GM18861 (cell line): ENCODE results near the gene CCDC178.
"Not testable (repeated sequence)": the region's sequence is repeated elsewhere in the genome, so short reads cannot be mapped to it uniquely, and the experiment has no call there.

Experiments
- ATAC-seq: cut with Tn5 transposase; IDR thresholded peaks from one replicate; pipeline ENCODE4 v1.9.1; 2021; ENCODE audit not compliant: unreplicated experiment

The CCDC178 gene

DNA sequence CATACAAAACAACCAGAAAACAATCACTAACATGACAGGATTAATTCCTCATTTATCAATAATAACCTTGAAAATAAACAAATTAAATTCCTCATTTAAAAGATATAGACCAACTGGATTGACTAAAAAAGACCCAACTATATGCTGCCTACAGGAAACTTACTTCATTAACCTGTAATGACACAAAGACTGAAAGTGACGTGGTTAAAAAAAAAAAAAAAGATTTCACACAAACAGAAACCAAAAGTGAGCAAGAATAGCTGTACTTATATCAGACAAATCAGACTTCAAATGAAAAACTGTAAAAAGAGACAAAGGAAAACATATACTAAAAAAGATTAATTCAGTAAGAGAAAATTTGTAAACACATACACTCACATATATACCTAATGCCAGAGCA, 201.2 kb downstream of the CCDC178 start:
- no peak for ATAC-seq

DNA sequence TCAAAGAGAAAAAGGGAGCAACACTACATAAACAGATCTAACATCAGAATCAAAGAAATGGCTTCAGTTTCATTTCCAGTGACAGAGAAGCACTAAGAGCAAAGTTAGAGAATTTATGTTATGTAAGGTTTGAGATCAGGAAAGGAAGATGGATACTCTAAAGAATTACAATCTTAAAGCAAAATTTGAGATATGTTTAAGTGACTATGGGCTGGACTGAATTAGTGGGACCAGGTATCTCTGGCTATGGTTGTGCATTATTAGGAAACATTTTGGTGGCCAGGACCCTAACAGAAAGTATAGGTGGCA, 208.2 kb downstream of the CCDC178 start:
- ATAC-seq: no peak

DNA sequence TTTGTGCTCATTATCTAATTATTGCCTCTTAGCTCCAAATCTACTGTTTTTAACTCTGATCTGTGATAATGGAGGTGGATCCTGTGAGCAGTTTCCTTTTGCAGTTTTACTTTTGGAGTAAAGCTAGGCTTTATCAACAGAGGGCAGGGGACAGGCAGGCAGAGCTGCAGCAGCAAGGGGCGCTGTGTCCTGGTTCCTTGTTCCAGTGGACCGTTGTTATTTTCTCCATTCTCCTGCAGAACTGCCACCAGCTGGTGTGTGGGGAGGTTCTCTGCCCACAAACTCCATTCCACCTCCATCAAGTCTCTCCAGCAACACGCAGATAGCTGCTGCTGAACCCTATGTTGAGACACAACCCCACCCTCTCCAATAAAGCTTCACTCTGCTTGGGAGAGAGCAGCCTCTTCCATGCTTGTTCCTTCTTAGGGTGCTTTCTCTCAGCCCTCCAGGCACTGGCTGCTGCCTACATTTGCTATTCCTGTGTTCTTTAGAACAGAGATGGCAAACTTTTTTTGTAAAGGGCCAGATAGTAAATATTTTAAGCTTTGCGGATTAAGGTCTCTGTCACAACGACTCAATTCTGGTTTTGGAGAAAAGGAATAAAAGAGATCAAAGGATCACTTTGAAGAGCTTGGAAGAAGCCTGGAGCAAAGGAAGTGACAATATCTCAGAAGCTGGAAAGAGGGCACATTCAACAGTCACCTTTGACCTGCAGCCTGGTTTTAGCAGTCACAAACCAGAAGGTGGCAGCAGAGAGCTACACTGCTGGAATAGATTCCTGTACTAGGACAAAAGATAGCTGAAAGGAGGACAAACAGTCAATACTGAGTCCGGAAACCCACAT, 208.8 kb downstream of the CCDC178 start:
- ATAC-seq: peak; percentile 95

DNA sequence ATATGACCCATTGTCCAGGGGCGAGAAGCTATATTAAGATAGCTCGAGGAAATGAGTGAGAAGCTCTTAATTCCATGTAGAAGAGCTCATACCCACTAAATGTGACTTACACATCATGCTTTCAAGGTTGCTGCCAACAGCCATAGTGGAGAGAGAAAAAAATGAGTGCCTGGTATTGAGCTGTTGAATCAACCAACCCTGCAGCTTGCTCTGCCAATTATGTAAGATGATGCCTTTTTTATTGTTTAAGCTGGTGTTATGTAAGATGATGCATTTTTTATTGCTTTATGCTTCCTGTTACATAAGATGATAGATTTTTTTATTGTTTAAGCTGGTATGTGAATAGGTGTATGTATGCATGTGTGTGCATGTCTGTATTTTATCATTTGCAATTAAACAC, 228.2 kb downstream of the CCDC178 start:
- ATAC-seq: no peak

DNA sequence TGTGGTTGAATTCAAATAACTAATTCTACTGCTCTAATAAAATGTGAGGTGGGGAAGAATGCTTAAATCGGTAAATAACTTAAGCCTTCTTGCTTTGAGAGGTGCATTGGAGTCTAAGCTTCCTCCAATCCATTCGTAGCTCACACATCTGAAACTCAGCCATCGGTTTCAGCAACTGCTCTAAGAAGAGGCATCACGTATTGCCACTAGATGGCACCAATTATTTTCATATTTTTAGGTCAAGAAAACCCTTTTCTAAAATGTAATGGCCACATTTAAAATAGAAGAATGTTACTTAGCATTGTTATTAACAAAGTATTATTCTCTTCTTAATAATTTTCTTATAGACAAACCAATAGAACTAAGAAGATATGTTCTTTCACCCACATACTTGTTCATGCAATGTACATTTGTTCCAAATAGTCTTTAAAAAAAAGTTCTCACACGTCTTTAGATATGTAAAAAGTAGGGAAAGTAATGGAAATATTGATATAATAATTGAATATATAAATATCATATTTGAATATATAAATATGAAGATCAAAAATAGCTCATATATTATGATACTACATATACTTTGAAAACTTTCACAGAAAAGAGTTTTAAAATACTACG, 229.8 kb downstream of the CCDC178 start:
- no peak for ATAC-seq

DNA sequence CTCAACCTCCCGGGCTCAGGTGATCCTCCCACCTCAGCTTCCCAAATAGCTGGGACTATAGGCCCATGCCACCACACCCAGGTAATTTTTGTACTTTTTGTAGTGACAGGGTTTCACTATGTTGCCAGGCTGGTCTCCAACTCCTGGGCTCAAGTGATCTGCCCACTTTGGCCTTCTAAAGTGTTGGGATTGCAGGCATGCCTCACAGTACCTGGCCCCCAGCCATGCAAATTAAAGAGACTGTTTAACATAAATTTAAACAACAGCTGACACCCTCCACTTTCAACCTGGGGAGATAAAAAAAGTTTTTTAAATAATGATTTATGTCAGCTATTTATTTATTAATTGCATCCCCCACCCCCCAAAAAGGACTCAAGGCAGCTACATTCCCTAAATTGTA, 234.7 kb downstream of the CCDC178 start:
- no peak for ATAC-seq

DNA sequence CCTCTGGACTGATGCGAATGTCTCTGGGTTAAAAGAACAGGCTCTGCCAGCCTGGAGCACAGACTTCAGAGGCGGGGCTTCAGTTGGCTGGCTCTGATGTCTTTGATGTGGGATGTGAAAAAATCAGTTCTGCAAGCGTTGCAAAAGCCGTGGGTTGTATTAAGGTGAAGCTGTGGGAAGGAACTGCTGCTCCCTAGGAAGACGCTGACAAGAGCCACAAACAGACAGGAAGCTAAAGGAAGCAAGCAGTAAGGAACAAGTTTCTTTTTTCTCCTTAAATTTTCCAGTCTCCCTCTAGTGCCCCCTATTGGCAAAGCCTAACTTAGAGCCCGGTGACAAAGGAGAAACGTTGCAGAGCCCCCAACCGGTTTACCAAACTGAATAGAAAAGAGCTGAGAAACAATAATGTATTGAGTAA, 239.0 kb downstream of the CCDC178 start:
- no peak for ATAC-seq

DNA sequence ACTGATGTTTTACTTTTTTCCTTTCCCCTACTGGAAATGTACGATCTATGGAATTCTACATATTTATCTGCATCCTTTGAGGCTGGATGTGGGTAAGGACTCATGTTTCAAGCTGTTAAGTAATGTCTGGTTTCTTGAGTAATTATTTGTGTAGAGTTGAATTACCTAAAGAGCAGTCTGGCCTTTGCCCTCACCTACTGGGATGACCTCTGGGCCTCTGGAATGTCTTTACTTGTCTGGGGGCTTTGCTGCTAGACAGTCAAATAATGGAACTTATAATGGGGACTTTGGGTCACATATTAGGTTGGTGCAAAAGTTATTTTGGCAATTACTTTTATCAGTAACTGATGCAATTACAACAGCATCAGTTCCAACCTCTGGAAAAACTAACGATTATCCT, 244.7 kb downstream of the CCDC178 start:
- ATAC-seq: no peak

DNA sequence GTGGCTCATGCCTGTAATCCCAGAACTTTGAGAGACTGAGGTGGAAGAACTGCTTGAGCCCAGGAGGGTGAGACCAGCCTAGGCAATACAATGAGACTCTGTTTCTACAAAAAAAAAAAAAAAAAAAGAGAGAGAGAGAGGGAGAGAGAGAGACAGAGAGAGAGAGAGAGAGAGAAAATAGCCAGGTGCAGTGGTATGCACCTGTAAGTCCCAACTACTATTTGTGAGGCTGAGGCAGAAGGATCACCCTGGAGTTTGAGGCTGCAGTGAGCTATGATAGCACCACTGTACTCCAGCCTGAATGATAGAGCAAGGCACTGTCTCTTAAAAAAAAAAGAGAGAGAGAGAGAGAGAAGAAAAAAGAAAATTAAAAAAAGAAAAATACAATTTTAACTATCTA, 245.7 kb downstream of the CCDC178 start:
- ATAC-seq: no peak

DNA sequence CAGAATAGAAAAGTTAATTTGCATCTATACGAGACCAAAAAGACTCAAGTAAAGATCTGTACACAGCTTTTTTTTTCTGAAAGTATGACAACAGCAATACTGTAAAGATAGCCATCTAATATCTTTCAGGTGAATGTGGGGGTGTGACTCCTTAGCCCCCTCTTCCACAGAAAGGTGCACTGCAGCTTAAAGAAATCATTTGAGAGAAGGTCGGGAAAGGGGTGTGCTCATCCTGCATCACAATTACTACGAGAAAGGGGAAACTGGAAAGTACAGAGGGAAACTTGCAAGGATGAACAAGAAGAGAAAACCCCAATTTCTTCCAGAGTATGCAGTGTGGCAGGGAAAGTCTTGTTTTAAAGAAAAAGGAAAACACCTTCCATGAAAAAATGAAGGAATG, 255.6 kb downstream of the CCDC178 start:
- no peak for ATAC-seq

DNA sequence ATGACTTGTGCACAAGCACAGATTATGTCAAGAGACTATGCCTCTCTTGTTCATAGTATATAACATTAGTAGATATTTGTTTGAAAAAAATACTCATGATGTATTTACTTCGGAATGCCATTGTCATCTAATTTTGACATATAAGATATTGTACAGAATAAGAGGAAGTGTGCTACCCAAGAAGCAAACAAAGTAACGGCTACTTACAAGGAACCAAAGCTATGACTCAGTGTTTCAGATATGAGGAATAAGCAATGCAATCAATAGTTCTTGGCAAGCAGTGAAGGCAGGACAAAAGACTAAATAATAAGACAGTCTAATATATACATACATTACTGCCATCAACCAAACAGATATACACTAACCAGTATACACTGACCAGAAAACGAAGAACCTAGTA, 256.3 kb downstream of the CCDC178 start:
- ATAC-seq: no peak

DNA sequence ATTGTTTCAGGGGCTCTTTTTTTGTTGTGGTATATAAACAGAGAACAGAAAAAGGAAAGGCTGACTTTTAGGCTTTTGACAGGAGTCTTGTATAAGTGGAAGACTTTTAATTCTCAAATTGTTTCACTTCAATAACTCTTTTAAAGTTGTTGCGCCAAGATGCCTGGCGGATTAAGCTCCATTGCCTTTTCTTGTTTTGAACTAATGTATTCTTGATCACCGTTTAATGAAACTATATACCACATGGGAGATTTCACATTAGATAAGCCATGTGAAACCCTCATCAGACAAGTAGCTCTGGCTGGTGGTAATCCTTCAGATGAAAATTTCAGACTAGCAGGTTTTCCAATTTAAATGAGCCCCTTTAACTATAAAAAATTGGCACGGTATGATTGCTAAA, 257.4 kb downstream of the CCDC178 start:
- ATAC-seq: no peak

DNA sequence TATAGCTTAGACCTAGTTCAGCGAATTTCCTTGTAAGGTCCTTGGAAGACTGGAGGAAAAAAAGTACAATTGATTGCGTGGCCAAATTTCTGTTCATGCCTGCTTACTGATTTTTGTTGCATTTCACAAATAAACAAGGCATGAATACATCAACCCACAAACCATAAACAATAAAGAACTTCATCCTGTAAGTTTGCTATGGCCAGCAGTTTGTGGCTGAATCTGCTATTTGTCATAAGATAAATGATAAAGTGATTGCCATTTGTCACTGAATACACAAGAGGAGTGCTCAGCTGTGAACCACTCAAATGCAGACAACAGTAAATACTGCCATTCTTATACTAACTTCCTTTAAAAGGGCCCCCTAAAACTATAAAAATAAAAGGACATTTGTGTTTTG, 259.5 kb downstream of the CCDC178 start:
- no peak for ATAC-seq

DNA sequence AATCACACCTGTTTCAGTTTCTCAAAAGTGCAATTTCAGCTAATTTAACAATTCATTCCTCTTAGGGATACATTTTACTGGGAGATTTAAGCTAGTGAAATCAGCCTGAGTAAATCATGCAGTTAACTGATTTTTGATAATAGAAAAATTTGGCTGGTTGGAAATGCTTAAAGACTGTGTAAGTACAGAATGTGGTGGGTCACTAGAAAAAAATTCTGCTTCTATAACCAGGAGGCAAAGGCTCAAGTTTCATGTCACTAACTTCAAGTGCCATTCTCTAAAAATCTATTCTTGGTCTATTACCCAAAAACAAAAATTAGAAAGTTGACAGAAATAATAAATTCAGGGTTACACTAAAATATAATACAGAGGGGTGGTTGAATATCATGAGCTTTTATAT, 271.3 kb downstream of the CCDC178 start:
- ATAC-seq: no peak

DNA sequence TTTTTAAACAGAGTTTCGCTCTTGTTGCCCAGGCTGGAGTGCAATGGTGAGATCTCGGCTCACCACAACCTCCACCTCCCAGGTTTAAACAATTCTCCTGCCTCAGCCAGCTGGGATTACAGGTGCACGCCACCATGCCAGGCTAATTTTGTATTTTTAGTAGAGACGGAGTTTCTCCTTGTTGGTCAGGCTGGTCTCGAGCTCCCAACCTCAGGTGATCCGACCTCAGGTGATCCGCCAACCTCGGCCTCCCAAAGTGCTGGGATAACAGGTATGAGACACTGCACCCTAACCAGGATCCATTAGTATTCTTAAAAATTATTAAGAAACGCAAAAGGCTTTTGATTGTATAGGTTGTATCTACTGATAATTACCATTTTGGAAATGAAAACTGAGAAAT, 276.4 kb downstream of the CCDC178 start:
- ATAC-seq: not testable (repeated sequence)

DNA sequence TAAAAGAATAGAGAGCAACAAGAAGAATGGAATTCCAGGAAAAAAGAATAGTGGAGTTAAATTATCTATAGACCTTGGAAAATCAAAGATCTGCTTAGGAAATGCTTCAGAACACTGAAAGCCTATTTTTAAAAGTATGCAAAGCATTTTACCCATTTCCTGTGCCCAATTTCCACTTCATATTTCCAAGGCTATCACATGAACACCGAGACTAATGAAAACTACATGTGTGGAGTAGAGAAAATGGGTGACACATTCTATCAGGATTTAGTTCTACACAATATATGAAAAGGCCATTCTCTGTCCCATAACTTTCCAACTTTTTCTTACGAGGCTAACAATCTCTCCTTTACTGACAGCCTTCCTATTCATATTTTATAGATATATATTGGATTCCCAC, 279.4 kb downstream of the CCDC178 start:
- ATAC-seq: no peak

DNA sequence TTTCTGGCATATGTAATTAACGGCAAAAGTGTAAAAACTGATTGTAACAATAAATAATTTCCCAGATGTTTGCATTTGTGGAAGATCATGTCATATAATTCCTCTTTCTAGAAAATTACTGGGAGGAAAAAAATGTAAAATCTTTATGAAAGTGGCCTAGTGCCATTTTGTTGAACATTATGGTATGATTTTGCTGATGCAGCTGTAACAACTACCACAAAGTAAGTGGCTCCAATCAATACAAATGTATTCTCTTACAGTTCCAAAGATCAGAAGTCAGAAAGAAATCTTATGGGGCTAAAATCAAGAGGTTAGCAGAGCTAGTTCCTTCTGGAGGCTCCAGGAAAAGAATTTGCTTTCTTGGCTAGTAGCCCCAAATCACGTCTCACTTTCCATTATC, 281.4 kb downstream of the CCDC178 start:
- no peak for ATAC-seq

DNA sequence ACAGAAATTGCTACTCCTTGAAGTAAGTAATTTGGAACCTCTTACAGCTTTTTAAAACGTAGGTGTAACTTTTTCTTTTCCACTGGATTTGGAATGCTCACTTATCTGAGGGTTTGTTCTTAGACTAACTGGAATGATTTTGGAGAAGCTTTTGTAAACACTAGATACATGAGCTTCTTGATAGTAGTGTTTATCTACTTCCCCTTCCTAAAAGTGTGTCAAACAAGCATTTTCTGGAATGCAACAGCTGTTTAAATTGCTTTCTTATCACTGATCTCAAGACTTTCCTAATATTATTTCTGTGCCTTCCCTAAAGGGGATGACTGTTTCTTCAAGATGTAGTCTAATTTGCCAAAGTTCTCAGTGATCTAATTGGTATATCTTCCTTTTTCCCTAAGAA, 282.6 kb downstream of the CCDC178 start:
- no peak for ATAC-seq

DNA sequence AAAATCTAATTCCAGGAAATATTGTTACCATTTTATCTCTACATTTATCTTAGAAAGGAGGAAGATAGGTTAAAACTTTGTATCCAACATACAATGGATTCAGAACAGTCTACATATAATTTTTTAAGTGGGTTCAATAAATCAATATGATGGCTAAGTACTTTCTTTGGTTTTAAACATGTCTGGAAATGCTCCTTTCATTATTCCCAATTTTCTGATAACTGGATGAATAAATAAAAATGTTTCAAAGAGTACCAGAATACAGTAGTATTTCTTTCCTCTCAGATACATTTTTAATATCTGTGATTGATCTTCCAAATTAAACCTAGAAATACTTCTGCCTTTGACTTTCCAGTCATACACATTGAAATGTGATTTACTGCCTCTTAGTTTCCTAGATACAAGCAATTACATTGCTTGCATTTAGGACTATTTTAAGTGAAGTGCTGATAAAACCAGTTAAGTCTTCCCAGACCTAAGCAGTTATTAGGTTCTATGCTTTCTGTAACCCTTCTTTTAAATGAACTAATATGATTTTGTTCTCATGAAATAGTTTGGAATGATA, 283.5 kb downstream of the CCDC178 start:
- ATAC-seq: no peak

DNA sequence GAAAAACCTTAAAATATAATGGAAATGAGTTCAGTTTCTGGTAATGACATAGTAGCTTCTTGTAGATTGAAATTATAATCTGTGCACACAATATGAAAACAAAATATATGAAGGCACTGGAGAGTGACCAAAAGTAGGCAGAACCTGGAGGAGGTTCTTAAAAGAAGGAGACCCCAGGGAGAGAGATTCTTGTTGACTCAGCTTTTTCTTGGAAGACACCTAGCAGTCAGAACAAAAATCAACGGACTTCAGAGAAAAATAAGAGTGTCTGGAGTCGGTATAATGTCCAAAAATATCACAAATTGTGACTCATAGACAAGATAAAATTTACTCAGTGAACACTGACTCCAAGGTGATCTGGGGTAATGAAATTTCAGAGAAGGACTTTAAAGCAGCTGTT, 286.5 kb downstream of the CCDC178 start:
- no peak for ATAC-seq

DNA sequence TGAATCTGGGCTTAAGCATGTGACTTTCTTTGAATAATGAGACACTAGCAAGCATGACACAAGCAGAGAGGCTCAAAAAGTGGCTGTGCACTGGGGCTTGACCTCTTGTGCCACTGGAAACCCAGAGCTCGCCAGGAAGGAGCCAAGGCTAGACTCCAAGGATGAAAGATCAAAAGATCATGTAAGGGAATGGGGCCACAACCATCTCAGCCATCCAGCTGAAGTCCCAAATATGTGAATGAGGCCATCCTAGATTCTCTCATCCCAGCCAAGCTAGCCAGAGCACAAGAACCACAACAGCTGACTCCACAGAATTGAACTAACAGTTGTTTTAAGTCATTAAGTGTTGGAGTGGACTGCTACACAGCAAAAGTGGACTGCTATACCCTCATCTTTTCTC, 288.1 kb downstream of the CCDC178 start:
- ATAC-seq: no peak

DNA sequence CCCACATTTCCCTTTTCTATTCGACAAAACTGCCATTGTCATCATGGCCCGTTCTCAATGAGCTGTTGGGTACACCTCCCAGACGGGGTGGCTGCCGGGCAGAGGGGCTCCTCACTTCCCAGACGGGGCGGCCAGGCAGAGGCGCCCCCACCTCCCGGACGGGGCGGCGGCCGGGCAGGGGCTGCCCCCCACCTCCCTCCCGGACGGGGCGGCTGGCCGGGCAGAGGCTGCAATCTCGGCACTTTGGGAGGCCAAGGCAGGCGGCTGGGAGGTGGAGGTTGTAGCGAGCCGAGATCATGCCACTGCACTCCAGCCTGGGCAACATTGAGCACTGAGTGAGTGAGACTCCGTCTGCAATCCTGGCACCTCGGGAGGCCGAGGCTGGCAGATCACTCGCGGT, 292.7 kb downstream of the CCDC178 start:
- not testable (repeated sequence) for ATAC-seq

DNA sequence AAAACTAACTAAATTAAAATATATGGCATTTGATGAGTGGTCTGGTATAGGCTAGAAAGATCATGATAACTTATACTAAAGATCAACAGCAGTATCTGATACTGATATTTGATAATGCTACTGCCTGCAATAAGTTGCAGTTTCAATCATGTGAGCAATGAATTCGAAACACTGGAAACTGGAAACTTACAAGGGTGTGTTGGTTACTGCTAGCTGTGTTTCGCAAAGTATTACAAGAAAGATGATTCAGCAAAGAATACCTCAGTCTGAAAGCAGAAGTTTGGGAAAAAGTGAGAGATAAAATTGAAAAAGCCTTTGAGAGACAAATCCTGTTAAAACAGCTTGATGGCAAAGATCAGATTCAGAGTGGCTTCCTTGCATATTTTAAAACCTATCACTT, 294.5 kb downstream of the CCDC178 start:
- no peak for ATAC-seq
